ENCODE data around the gene ZNF605. TPM values are rescaled to one million over a fixed set of nuclear protein-coding genes. Genes with fewer than 3 reads are reported as not detected.

ZNF605 gene
- total RNA-seq, 1 experiment from 2014 or later = 19.3 TPM

DNA sequence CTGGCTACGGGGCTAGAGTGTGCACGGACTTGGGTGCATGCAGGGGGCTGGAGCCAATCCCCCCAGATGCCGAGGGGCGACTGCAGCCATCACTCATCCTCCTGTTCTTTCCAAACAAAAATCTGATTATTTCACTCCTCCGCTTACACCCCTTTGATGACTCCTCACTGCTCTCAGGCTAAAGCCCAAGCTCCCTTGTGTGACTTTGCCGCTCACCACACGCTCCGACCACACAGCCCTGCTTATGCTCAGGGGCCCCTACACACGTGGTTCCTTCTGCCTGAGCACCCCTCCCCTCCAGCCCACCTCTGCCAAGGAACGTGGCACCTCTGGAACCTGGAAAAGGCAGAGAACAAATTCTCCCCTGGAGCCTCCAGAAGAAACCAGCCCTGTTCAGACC lies 82.4 kb downstream of the ZNF605 start:
- TF ChIP-seq, protein P1, sequence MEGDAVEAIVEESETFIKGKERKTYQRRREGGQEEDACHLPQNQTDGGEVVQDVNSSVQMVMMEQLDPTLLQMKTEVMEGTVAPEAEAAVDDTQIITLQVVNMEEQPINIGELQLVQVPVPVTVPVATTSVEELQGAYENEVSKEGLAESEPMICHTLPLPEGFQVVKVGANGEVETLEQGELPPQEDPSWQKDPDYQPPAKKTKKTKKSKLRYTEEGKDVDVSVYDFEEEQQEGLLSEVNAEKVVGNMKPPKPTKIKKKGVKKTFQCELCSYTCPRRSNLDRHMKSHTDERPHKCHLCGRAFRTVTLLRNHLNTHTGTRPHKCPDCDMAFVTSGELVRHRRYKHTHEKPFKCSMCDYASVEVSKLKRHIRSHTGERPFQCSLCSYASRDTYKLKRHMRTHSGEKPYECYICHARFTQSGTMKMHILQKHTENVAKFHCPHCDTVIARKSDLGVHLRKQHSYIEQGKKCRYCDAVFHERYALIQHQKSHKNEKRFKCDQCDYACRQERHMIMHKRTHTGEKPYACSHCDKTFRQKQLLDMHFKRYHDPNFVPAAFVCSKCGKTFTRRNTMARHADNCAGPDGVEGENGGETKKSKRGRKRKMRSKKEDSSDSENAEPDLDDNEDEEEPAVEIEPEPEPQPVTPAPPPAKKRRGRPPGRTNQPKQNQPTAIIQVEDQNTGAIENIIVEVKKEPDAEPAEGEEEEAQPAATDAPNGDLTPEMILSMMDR (conservative IDR thresholded peaks at IDR 0.05) = no peak
- Histone ChIP-seq H2BK120ac (ENCODE audit: low read depth, low read length, poor library complexity, severe bottlenecking) (no peak overlapping the region), H3K4me1 (ENCODE audit: insufficient read depth, low read length) (no peaks in the 10 kb centered on the region), H3K56ac (ENCODE audit: insufficient read length, low read depth, low read length) (no peak overlapping the region), H3K18ac (ENCODE audit: insufficient read length, low read depth, low read length) (no peak overlapping the region), H4K5ac (ENCODE audit: insufficient read length, low read depth, low read length) (no peak overlapping the region), H3K4me2 (ENCODE audit: insufficient read depth, insufficient read length, low read length) (no peak overlapping the region), H3K79me2 (ENCODE audit: insufficient read depth, low read length) (no peaks in the 10 kb centered on the region), H3K23ac (ENCODE audit: insufficient read length, low read depth, low read length) (no peak overlapping the region), H2BK20ac (ENCODE audit: low read depth, low read length, poor library complexity, severe bottlenecking) (no peak overlapping the region), H2BK5ac (ENCODE audit: insufficient read length, low read length) (no peak overlapping the region), H3K9ac (ENCODE audit: extremely low read depth, insufficient read length, low read length) (no peak overlapping the region), H3K14ac (ENCODE audit: insufficient read depth, low read length) (no peak overlapping the region), H4K91ac (ENCODE audit: insufficient read length, low read depth, low read length) (no peak overlapping the region), H4K8ac (replicated peaks; ENCODE audit: insufficient read length, low read depth, low read length) (no peak overlapping the region), H3K9me3 (ENCODE audit: control insufficient read depth, low read depth, low read length) (no peaks in the 10 kb centered on the region), H4K20me1 (ENCODE audit: control insufficient read depth, insufficient read depth, insufficient read length) (no peaks in the 10 kb centered on the region), H2BK15ac (ENCODE audit: low read depth, low read length) (no peak overlapping the region), H2AFZ (ENCODE audit: low read length) (no peak overlapping the region), H2BK12ac (ENCODE audit: insufficient read length, low read depth, low read length) (no peak overlapping the region), H3K27ac (ENCODE audit: insufficient read length, low read depth, low read length) (no peak overlapping the region), H3T11ph (ENCODE audit: low read length) (no peak overlapping the region), H3K27me3 (ENCODE audit: insufficient read depth, low read length) (no peaks in the 10 kb centered on the region), H2AK5ac (ENCODE audit: insufficient read length, low read length) (no peak overlapping the region), H3K4ac (ENCODE audit: low read depth, low read length) (no peak overlapping the region), H3K23me2 (ENCODE audit: insufficient read length, low read depth, low read length, poor library complexity, severe bottlenecking) (no peaks in the 10 kb centered on the region), H3K79me1 (ENCODE audit: insufficient read depth, low read depth, low read length, poor library complexity, severe bottlenecking) (no peaks in the 10 kb centered on the region)
- Mint-ChIP-seq H3K27ac (peak overlapping the region in 2 of 3 experiments; percentile 80 to 84; a peak in 4 of 7 replicates), H3K4me3 (no peak overlapping the region), H3K36me3 (ENCODE audit: insufficient read depth in 1 of 3, low read depth in 3 of 3) (peaks cover 22 to 66% (median 39%) of the 10 kb centered on the region in 3 experiments; a peak in 6 of 7 replicates), H3K9me3 (no peaks in the 10 kb centered on the region), H3K27me3 (ENCODE audit: low read depth) (no peaks in the 10 kb centered on the region), H3K4me1 (no peaks in the 10 kb centered on the region)
- WGBS (ENCODE audit: extremely low coverage, insufficient read length, low lambda C conversion rate) = no CpG with 5 or more reads among the region's 10 CpGs
- no peak for DNase-seq
